Activated CD4-positive, alpha-beta T cell treated with anti-CD3 and anti-CD28 coated beads for 4 hours (primary cell): ENCODE results near the gene RAF1.
A peak's percentile ranks its signal among the peaks of the same experiment; 100 is the strongest.
"Not testable (repeated sequence)": the region's sequence is repeated elsewhere in the genome, so short reads cannot be mapped to it uniquely, and the experiment has no call there.

ENCODE experiments used
- DNase-seq, 2 donors: peaks; one replicate each; pipeline ENCODE4 v3.0.0-alpha.2; 2020

The RAF1 gene

GRCh38 chr3:12675115-12675810 lies 11.3 kb upstream of the RAF1 start:
- no peak for DNase-seq

- DNase-seq, result not testable (repeated sequence)
These were observed 10.2 kb upstream of the RAF1 start for GRCh38 chr3:12673956-12674736.

GRCh38 chr3:12671120-12671450 lies 7.2 kb upstream of the RAF1 start:
- no peak for DNase-seq

GRCh38 chr3:12670365-12671119 lies 6.6 kb upstream of the RAF1 start:
- no peak for DNase-seq

GRCh38 chr3:12663401-12663935 lies 449 bp downstream of the RAF1 start:
- peak; percentile 45 to 58 for DNase-seq

- DNase-seq, result peak; percentile 14 to 29
These were observed 1.1 kb downstream of the RAF1 start for GRCh38 chr3:12662593-12663400.

- no peak for DNase-seq
These were observed 1.9 kb downstream of the RAF1 start for GRCh38 chr3:12661926-12662592.

GRCh38 chr3:12661375-12661774 lies 2.5 kb downstream of the RAF1 start:
- DNase-seq, result not testable (repeated sequence)

GRCh38 chr3:12660196-12660595 lies 3.7 kb downstream of the RAF1 start:
- no peak for DNase-seq

GRCh38 chr3:12659316-12660015 lies 4.5 kb downstream of the RAF1 start:
- DNase-seq, result no peak

GRCh38 chr3:12658593-12659058 lies 5.3 kb downstream of the RAF1 start:
- DNase-seq, result no peak

- no peak for DNase-seq
These were observed 7.1 kb downstream of the RAF1 start for GRCh38 chr3:12656850-12657249.

- no peak for DNase-seq
These were observed 7.7 kb downstream of the RAF1 start for GRCh38 chr3:12656193-12656592.

GRCh38 chr3:12655701-12656100 lies 8.2 kb downstream of the RAF1 start:
- no peak for DNase-seq

- no peak for DNase-seq
These were observed 10.2 kb downstream of the RAF1 start for GRCh38 chr3:12653747-12654146.

GRCh38 chr3:12648384-12648959 lies 15.4 kb downstream of the RAF1 start:
- DNase-seq, result no peak

GRCh38 chr3:12644331-12644937 lies 19.5 kb downstream of the RAF1 start:
- DNase-seq, result no peak

GRCh38 chr3:12643724-12644123 lies 20.2 kb downstream of the RAF1 start:
- DNase-seq, result no peak

GRCh38 chr3:12643010-12643380 lies 20.9 kb downstream of the RAF1 start:
- no peak for DNase-seq

- not testable (repeated sequence) for DNase-seq
These were observed 23.1 kb downstream of the RAF1 start for GRCh38 chr3:12640853-12641252.
